Activated naive CD8-positive, alpha-beta T cell treated with anti-CD3 and anti-CD28 coated beads, Interleukin-2, amount 50 U/mL, for 16 hours (primary cell): ENCODE data around the gene VPS8.

Source experiments
- DNase-seq: peaks from one replicate; pipeline ENCODE4 v3.0.0-alpha.2; 2020; ENCODE audit warnings: low read depth, low spot score

VPS8 gene

GRCh38 chr3:184811999-184812661 lies at the start of gene VPS8:
VPS8 (plus strand) TSS chr3:184812166; CDS start chr3:184824633, 12,467 bp downstream.
- DNase-seq: peak; percentile 94

- DNase-seq: no peak
These were observed 47.8 kb upstream of the VPS8 start for GRCh38 chr3:184764191-184764590.

GRCh38 chr3:184765047-184765729 lies 46.8 kb upstream of the VPS8 start:
- no peak for DNase-seq

- no peak for DNase-seq
These were observed 46.3 kb upstream of the VPS8 start for GRCh38 chr3:184765730-184766074.

DNA sequence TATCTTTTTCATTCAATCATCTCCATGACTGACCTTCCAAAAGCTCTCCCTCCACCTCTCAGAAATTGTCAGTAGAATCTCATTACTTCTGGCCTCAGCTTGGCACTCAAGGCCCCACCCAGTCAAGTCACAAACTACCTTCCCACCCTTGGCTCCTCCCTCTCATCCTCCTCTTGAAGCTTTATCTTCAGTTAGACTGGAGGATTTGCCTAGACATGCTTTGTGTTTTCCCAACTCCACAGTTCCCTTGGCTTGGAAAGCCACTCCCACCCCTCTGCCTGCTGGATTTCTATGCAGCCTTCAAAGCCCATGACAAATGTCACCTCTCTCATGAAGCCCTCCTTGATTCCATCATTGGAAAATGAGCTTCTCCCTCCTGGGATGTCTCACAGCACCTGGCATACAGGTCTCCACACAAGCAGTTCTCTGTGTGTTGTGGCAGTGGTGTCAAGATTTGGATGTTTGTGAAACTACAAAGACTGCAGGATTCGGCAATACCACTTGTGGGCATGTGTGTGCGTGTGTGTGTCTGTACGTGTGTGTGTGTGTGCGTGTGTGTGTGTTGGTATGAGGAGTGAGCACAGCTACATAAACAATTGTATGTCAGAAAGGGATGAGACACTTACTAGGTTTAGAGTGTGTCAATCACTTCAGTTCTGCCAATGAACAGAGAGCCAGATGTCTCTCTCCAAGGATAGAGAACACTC lies 45.3 kb upstream of the VPS8 start:
- no peak for DNase-seq

DNA sequence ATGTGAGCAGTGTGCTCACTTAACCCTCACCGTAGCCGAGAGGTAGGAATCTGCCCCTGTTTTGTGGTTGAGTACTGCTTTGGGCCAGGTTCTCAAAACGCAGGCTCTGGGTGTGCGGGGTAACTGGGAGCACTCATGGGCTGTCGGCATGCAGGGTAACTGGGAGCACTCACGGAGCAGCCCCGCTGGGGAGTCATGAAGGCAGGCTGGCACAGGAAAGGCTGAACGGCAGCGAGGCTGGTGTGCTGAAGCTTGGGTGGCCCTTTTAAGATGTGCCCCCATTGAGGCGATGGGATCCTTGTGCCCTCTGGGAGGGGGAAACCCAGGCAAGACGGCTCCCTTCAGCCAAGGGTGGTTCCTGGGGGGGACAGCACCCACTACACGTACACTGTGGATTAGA lies 44.6 kb upstream of the VPS8 start:
- DNase-seq: no peak

DNA sequence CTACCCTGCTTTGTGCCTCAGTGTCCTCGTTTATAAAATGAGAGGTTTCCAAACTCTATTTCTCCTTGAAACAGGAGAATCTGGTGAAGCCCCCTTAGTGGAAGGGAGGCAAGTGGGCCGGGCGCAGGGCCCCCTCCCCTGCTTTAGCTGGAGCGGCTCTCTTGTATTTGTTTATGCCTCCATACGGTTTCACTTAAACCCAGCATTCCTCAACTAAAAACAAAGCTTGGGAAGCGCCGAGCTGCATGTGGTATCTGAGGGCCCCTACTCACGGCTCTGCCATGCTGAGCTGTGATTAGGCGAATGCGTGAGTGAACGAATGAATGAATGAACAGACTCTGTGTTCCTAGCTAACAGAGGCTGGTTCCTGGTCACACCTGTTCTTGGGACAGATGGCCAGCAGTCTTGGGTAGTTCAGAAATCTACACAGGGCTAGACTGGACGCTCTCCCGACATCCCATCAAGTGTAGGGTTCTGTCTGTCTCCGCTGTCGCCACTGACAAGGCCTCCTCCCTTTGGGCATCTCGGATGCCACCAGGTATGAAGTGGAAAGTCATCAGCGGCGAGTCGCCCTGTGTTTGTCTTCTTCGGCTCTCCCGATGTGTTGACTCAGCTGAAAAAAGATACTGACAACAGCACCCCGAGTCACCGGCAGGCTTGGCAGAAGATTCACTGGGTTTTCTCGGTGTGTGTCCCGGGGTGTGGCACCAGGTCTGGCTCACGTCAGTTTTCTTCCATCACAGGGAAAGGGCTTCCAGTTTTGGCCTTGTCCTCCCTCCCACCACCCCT lies 42.4 kb upstream of the VPS8 start:
- DNase-seq: no peak

DNA sequence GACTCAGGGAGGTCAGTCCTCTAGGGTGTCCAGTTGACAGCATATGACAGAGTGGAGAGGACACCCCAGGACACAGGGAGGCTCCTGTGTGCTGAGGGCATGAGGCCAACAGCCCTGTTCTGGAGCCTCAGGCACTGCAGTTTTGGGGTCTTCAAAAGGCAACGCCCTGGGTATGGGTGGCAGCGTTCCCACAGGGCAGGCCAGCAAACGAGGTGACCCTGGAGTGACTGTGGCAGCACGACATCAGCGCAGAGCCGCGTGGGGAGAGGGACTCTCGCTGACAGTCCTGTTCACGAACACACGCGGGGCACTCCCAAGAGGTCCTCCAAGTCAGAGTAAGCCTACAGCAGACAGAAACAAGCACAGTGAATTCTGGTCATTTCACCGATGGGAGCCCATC lies 41.4 kb upstream of the VPS8 start:
- no peak for DNase-seq

GRCh38 chr3:184771301-184772127 lies 40.5 kb upstream of the VPS8 start:
- DNase-seq: no peak

GRCh38 chr3:184772667-184773272 lies 39.2 kb upstream of the VPS8 start:
- DNase-seq: no peak

DNA sequence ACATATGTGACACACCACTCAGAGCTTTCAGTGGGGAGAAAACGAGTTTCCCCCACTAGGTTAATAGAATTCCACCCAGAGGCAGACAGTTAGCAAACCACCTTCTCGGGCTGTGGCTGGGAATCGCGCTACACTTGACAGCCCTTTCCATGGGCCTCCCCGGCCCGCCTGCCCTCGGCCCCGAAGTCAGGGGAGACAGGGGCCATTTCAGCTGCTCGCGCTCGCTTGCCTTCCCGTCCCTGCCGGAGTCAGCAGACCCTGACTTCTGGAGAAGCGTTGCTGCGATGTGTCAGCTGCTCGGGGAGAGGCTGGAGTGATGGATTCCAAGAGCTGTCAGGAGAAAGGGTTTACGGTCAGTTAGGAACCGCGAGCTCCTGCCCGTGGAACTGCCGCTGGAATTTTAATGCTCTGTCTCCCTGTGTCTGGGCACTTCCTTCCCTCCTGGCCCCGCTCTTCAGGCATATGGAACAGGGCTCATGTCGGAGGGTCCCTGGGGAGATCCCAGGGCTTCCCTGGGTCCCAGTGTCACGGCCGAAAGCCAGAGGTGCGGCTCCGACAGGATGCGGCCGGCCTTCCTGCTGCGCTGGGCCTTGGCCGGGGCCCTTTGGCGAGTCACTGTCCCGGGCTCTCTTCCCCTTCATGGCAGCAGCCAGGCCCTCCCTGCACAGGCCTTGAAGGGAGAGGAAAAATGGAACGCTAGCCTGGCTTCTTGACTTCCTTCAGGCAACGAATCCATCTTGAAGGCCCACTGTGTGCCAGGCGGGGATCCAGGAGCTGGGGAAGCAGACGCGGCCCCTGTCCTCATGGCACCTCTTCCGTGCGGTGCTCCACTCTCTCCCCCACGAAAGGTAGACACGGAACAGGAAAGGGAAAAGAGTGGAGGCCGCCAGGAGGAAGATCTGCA lies 38.4 kb upstream of the VPS8 start:
- DNase-seq: no peak

GRCh38 chr3:184776916-184777315 lies 35.0 kb upstream of the VPS8 start:
- DNase-seq: no peak

DNA sequence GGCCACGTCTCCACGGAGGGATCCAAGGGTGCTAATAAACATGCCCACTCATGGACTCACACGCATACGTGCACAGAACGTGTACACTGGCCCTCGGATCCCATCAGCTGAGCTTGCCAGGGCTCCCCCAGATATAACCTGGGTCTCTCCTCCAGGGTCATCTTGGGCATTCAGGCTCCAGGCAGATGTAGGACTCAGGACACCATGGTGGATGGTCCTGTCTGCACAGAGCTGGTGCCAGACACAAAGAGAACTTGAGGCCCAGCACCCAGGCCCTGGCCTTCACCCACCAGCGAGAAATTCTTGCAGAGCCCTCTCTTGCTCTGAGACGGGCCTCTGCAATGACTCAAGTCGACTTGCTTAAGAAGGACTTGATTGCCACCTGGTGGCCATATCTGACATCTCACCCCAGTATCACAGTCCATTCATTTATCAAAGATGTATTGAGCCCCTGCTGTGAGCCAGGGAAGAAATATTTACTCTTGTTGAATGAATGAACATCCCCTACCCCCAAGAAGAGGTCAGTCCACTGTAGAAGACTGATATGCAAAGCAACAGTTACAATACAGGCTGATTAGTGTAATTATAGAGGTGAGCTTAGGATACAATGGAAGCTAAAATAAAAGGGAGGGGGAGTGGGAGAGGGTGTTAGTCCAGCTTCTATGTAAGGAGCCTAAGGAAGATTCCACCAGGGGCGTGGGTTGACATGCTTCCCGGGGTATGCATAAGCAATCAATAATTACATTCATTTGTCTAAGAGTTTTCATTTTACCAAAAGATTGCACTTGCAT lies 34.2 kb upstream of the VPS8 start:
- DNase-seq: peak; percentile 64

- DNase-seq: no peak
These were observed 33.3 kb upstream of the VPS8 start for GRCh38 chr3:184778426-184779332.

DNA sequence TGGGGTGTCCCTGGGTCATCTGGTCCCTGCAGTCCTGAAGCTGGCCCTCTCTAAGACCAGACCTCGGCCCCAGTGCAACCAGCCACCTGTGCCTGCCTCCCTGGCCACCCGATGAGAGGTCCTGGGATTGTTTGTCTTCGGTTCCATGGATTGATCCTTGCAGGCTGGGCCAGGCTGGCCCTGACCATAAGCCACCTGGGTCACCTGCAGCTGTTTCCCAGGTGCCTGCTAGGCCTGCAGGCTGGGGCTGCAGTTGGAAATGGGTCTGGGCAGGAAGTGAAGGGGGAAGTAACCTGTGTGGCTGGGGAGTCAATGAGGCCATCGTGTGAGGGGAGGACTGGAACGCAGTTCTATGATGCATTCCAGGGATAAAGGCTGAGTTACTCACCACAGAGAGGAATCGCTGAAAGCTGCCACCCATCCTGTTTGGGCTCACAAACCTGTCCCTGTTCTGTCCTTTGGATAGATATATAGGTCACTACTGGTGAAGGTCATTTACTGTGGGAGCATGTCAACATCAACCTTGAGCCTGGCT lies 30.9 kb upstream of the VPS8 start:
- DNase-seq: no peak

- DNase-seq: no peak
These were observed 30.2 kb upstream of the VPS8 start for GRCh38 chr3:184781801-184782200.

DNA sequence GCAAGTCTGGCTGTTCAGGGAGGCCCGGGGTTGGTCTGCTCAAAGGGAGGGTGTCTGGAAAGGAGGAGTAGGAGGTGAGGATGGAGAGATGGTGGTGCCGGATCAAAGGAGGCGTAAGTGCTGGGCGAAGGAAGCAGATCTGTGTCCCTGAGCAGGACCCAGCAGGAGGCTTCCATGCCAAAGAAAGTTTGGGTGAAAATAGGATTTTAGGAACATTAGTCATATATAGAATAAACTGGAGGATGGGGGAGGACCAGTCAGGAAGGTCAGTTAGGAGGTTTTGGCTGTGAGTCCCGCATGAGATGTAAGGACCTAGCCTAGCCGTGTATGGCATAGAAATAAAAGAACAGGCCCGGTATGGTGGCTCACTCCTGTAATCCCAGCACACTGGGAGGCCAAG lies 28.6 kb upstream of the VPS8 start:
- DNase-seq: no peak
